ENCODE results near the gene NTRK3. TPM values are rescaled to one million over a fixed set of nuclear protein-coding genes. Genes with fewer than 3 reads are reported as not detected.

The NTRK3 gene
- total and polyA plus RNA-seq, 5 experiments from 2014 or later: not detected

DNA sequence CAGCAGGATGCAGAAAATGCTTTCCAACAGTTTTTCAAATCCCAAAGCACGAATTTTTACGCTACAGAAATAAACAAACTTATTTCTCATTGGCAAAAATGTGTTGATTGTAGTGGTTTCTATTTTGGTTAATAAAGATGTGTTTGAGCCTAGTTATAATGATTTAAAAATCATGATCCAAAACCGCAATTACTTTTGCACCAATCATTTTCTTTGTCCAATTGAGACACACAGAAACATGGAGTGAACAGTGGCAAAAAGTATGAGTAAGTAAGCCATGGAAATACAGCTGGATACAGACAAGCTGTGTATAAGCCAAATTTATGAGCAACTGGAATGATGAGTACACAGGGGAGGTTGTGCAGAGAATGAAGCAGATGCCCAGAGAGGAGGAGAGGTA lies 427.9 kb downstream of the NTRK3 start:
- ATAC-seq (no peak), DNase-seq (no peak)
- H3K9me3 Mint-ChIP-seq: peaks cover 0 to 7% (median 0%) of the 10 kb centered on the region in 9 donors
- POLR2A ChIA-PET: no interaction called here
- no peaks in the 10 kb centered on the region for H3K4me1 Mint-ChIP-seq
- peaks cover 2 to 41% (median 14%) of the 10 kb centered on the region in 5 donors for H3K27me3 Mint-ChIP-seq
- H3K4me3 Mint-ChIP-seq: no peak overlapping the region
- no peak overlapping the region for H3K27ac Mint-ChIP-seq
- no peaks in the 10 kb centered on the region for H3K36me3 Mint-ChIP-seq

DNA sequence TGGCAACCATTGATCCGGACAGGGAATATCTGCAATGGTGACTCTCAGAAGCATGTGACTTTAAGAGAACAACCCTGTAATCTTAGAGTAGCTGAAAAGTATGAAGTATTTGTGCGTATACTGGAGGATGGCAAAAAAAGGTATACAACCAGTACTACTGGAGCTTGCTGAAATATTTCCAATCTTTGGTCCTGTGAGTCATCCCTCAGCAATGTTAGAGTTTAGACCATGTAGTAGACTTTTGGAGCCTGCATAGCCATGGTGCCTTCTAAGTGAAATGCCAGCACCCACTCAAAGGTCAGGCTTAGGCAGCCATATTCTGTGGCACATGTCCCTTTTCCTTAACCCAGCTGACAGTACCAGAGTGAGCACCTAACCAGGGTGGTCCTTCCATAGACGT lies 429.4 kb downstream of the NTRK3 start:
- Mint-ChIP-seq H3K36me3 (no peaks in the 10 kb centered on the region), H3K27me3 (peaks cover 2 to 26% (median 12%) of the 10 kb centered on the region in 5 donors), H3K9me3 (peaks cover 0 to 7% (median 0%) of the 10 kb centered on the region in 9 donors), H3K4me3 (no peak overlapping the region), H3K27ac (no peak overlapping the region), H3K4me1 (no peaks in the 10 kb centered on the region)
- ATAC-seq (no peak), DNase-seq (no peak)
- POLR2A ChIA-PET: no interaction called here

DNA sequence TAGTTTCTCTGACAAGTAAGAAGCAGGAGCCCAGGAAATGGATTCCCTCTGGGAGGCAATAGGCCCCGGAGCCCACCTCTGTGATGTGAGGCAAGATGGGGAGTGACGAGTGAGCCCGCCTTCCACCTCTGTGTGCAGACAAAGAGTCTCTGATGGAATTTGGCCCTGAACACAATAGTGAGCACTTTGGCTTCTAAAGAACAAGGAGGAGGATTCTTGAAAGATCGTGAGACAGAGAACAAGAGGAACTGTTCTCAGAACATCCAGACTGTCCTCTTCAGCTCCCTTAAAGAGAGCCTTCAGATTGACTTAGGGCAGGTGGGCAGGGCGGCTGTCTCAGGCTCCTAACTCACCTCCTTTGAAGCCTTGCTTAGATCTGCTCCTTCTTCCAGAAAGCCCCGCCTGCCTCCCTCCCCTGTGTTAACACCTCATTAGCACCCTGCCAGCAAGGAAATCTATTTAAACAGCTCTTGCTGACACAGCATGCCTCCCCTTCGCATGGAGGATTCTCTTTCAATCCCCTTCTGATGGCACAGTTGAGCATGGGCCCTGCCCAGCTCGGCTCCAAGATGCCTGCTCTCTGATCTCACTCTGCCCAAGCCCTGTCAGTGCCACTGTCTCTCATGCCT lies 430.3 kb downstream of the NTRK3 start:
- DNase-seq: no peak
- peaks cover 2 to 20% (median 12%) of the 10 kb centered on the region in 5 donors for H3K27me3 Mint-ChIP-seq
- H3K4me3 Mint-ChIP-seq: no peak overlapping the region
- POLR2A ChIA-PET: no interaction called here
- no peaks in the 10 kb centered on the region for H3K4me1 Mint-ChIP-seq
- H3K36me3 Mint-ChIP-seq: no peaks in the 10 kb centered on the region
- peaks cover 0 to 7% (median 0%) of the 10 kb centered on the region in 9 donors for H3K9me3 Mint-ChIP-seq
- ATAC-seq: no peak
- no peak overlapping the region for H3K27ac Mint-ChIP-seq

DNA sequence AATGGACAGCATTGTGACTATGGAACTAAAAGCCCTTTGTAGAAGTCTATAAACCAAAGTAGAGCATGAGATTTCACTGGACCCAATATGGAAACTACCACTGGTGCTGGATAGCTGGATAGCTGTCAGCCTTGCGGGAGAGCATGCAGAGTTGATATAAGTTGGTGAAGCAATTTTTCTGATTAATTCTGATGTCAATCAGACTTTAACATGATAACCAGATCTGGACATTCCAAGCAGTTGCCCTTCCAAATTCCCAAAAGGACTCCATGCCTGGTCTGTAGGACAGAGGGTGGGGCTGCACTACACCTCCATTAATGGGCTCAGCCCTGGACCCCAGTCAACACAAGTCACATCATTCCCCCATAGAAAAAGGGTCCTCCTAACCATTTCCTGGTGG lies 437.8 kb downstream of the NTRK3 start:
- no peak overlapping the region for H3K4me3 Mint-ChIP-seq

DNA sequence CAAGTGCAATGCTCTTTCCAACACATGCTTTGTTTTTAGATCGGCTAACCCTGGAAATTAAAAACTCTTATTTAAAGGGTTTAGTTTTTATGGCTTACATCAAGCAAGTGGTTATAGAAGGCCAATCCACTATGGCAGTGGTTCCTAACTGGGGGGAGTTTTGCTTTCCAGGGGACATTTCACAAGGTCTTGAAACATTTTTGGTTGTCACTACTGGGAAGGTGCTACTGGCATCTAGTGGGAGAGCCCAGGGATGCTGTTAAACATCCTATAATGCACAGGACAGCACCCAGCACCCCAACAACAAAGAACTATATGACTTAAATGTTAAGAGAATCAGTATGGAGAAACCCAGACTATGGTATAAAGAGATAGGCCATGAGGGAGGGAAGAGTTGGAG lies 439.0 kb downstream of the NTRK3 start:
- H3K27me3 Mint-ChIP-seq: peaks cover 0 to 9% (median 0%) of the 10 kb centered on the region in 5 donors
- DNase-seq: no peak
- no peaks in the 10 kb centered on the region for H3K4me1 Mint-ChIP-seq
- H3K27ac Mint-ChIP-seq: no peak overlapping the region
- no peak overlapping the region for H3K4me3 Mint-ChIP-seq
- POLR2A ChIA-PET: no interaction called here
- peaks cover 0 to 2% (median 0%) of the 10 kb centered on the region in 9 donors for H3K9me3 Mint-ChIP-seq
- no peaks in the 10 kb centered on the region for H3K36me3 Mint-ChIP-seq
- ATAC-seq: no peak

More for the DNA sequence above, 437.8 kb downstream of the NTRK3 start:
- Mint-ChIP-seq H3K9me3 (peaks cover 0 to 2% (median 0%) of the 10 kb centered on the region in 9 donors), H3K36me3 (no peaks in the 10 kb centered on the region), H3K27me3 (peaks cover 0 to 9% (median 0%) of the 10 kb centered on the region in 5 donors), H3K4me1 (no peaks in the 10 kb centered on the region), H3K27ac (no peak overlapping the region)
- POLR2A ChIA-PET: no interaction called here
- no peak for ATAC-seq
- no peak for DNase-seq

DNA sequence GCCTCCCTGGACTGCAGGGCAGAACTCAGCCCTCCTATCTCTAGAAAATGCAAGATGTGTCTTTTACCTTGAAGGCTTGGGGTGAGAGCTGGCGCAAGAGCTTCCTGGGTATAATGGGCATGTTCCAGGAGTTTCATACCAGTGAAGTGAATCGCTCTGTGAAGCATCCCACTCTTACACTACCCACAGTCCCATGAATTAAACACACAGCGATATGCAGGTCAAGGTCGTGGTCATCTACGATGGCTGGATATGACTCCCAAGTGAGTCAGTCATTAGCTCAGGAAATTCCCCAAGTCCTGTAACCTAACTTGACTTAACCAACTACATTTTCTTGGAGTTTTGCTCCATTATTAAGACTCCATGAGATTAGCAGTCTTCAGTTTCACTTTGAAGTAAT lies 439.7 kb downstream of the NTRK3 start:
- Mint-ChIP-seq H3K9me3 (peaks cover 0 to 2% (median 0%) of the 10 kb centered on the region in 9 donors), H3K27me3 (peaks cover 0 to 9% (median 0%) of the 10 kb centered on the region in 5 donors), H3K4me3 (no peak overlapping the region), H3K36me3 (no peaks in the 10 kb centered on the region), H3K4me1 (no peaks in the 10 kb centered on the region), H3K27ac (no peak overlapping the region)
- no peak for ATAC-seq
- POLR2A ChIA-PET: no interaction called here
- DNase-seq: no peak

DNA sequence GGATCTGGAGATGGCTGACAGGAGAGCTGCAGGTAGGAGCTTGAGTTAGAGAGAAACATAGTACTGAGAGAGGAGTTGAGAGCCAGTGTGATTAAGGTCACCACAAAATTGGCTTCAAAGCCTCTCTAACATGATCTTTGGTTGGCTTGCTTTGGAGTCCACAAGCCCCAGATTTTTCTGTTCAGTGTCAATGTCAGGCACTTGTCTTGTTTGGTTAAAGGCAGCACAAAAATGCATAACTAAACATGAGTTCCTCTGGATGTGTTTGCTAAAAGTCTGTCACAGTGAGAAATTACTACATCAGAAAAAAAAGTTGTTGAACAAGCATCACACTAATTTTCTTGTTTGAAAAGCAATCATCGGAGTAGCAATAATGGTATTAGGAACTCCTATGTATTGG lies 440.5 kb downstream of the NTRK3 start:
- ATAC-seq: no peak
- no peaks in the 10 kb centered on the region for H3K36me3 Mint-ChIP-seq
- DNase-seq: no peak
- H3K27me3 Mint-ChIP-seq: peaks cover 0 to 9% (median 0%) of the 10 kb centered on the region in 5 donors
- no peak overlapping the region for H3K4me3 Mint-ChIP-seq
- no peaks in the 10 kb centered on the region for H3K4me1 Mint-ChIP-seq
- peaks cover 0 to 2% (median 0%) of the 10 kb centered on the region in 9 donors for H3K9me3 Mint-ChIP-seq
- no peak overlapping the region for H3K27ac Mint-ChIP-seq
- POLR2A ChIA-PET: no interaction called here

Other genes with a start within 250 kb of the NTRK3 start
- gene MRPL46, start 210.6 kb upstream of the NTRK3 start, total RNA-seq: 10 to 100 TPM; 30.3 to 32.4 TPM
- 10 to 100 TPM; 41.6 to 61.6 (median 57.2) TPM for gene MRPL46, start 210.6 kb upstream of the NTRK3 start, polyA plus RNA-seq
- gene MRPS11, start 211.0 kb upstream of the NTRK3 start, total RNA-seq: 10 to 100 TPM; 28.6 to 32.0 TPM
- 10 to 100 TPM; 59.0 to 71.8 (median 67.1) TPM for gene MRPS11, start 211.0 kb upstream of the NTRK3 start, polyA plus RNA-seq